Neural progenitor cell (in vitro differentiated cells): ENCODE data around the gene USP46. TPM values are rescaled to one million over a fixed set of nuclear protein-coding genes. Genes with fewer than 3 reads are reported as not detected.

Experiments used
- DNase-seq: peaks from one replicate; pipeline ENCODE4 v3.0.0-alpha.2; 2016; ENCODE audit warnings: low spot score
- H2AFZ ChIP-seq: fragments of 200-600 bp; sonication (generic); replicated peaks from 2 replicates; pipeline ENCODE4 v1.6.1; 2016; ENCODE audit warnings: antibody characterized with exemption
- H3F3A ChIP-seq: fragments of 200-600 bp; sonication (generic); 2 replicates; pipeline ENCODE4 v1.6.1; 2016; ENCODE audit warnings: antibody characterized with exemption, low read depth
- H3K27ac ChIP-seq: fragments of 200-600 bp; sonication (generic); 2 replicates; pipeline ENCODE4 v1.5.1; 2016; ENCODE audit warnings: mild to moderate bottlenecking
- H3K27me3 ChIP-seq: fragments of 200-600 bp; sonication (generic); 2 replicates; pipeline ENCODE4 v1.6.1; 2016; ENCODE audit warnings: mild to moderate bottlenecking, moderate library complexity
- H3K36me3 ChIP-seq: fragments of 200-600 bp; sonication (generic); 2 replicates; pipeline ENCODE4 v1.5.1; 2016
- H3K4me1 ChIP-seq: fragments of 200-600 bp; sonication (generic); 2 replicates; pipeline ENCODE4 v1.6.1; 2016; ENCODE audit warnings: mixed run types
- H3K4me2 ChIP-seq: fragments of 200-600 bp; sonication (generic); 2 replicates; pipeline ENCODE4 v1.6.1; 2016
- H3K4me3 ChIP-seq: fragments of 200-600 bp; sonication (generic); 2 replicates; pipeline ENCODE4 v1.5.1; 2016
- H3K79me2 ChIP-seq: fragments of 200-600 bp; sonication (generic); 2 replicates; pipeline ENCODE4 v1.6.1; 2016; ENCODE audit warnings: low read depth
- H3K9ac ChIP-seq: fragments of 200-600 bp; sonication (generic); 2 replicates; pipeline ENCODE4 v1.6.1; 2016
- H3K9me3 ChIP-seq: fragments of 200-600 bp; sonication (generic); 2 replicates; pipeline ENCODE4 v1.5.1; 2016; ENCODE audit warnings: low read depth
- H4K20me1 ChIP-seq: fragments of 200-600 bp; sonication (generic); 2 replicates; pipeline ENCODE4 v1.6.1; 2016; ENCODE audit warnings: low read depth
- H3K27ac Mint-ChIP-seq: 3 replicates; pipeline ENCODE4 v1.8.0; 2021; ENCODE audit warnings: mixed read lengths
- H3K27me3 Mint-ChIP-seq: 2 replicates; pipeline ENCODE4 v1.8.0; 2022; ENCODE audit warnings: low read depth, mild to moderate bottlenecking, inconsistent platforms, moderate library complexity, mixed read lengths; ENCODE audit not compliant: insufficient read depth
- H3K36me3 Mint-ChIP-seq: 3 replicates; pipeline ENCODE4 v1.8.0; 2021; ENCODE audit warnings: mixed read lengths
- H3K4me1 Mint-ChIP-seq: 3 replicates; pipeline ENCODE4 v1.8.0; 2021; ENCODE audit warnings: mixed read lengths
- H3K4me3 Mint-ChIP-seq: 3 replicates; pipeline ENCODE4 v1.8.0; 2021; ENCODE audit warnings: mild to moderate bottlenecking, moderate library complexity, mixed read lengths
- H3K9me3 Mint-ChIP-seq: 3 replicates; pipeline ENCODE4 v1.8.0; 2020; ENCODE audit warnings: mixed read lengths
- EZH2 ChIP-seq: fragments of 200-600 bp; sonication (generic); IDR thresholded peaks from 2 replicates; pipeline ENCODE4 v1.6.1; 2017; ENCODE audit warnings: antibody characterized with exemption, mild to moderate bottlenecking, moderate library complexity
- EZH2phosphoT487 ChIP-seq: fragments of 200-600 bp; sonication (generic); IDR thresholded peaks from 2 replicates; pipeline ENCODE4 v1.6.1; 2017; ENCODE audit warnings: antibody characterized with exemption
- total RNA-seq: library from RNA; depleted of rRNA; stranded (reverse); fragments of >200 nt; gene quantifications from 2 replicates; pipeline ENCODE4 v1.2.3, GENCODE V29; 2015; ENCODE audit warnings: low replicate concordance
- TF ChIP-seq, protein P1 (sequence below): fragments of 200-600 bp; sonication (generic); IDR thresholded peaks from 2 replicates; pipeline ENCODE4 v1.5.1; 2017; ENCODE audit warnings: antibody characterized with exemption, mild to moderate bottlenecking

The USP46 gene
- total RNA-seq, 1 donor from 2014 or later = 51.3 TPM

DNA sequence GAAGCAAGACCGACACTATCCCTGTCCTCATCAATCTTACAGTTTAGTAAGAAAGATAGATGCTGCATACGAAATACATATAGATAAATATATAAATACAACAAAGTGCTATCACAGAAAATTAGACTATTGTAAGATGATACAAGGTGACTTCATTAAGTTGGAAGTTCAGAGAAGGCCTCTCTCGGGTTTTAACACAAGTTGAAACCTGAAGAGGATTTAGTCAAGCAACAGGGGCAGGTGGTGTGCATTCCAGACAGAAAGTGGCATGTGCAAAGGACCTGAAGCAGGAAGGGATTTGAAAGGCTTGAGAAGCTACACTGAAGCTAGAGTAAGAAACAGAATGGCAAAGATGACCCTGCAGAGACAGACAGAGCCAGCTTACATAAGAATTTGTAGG, 36.5 kb downstream of the USP46 start:
- Mint-ChIP-seq H3K27me3 (no peaks in the 10 kb centered on the region), H3K36me3 (peaks cover 37% of the 10 kb centered on the region), H3K9me3 (no peaks in the 10 kb centered on the region), H3K4me1 (peaks cover 17% of the 10 kb centered on the region), H3K4me3 (no peak overlapping the region), H3K27ac (no peak overlapping the region)
- no peak overlapping the region for H3K9ac ChIP-seq
- peaks cover 17% of the 10 kb centered on the region for H3K4me1 ChIP-seq
- no peak for DNase-seq
- TF ChIP-seq EZH2 = no peak
- TF ChIP-seq, protein P1, sequence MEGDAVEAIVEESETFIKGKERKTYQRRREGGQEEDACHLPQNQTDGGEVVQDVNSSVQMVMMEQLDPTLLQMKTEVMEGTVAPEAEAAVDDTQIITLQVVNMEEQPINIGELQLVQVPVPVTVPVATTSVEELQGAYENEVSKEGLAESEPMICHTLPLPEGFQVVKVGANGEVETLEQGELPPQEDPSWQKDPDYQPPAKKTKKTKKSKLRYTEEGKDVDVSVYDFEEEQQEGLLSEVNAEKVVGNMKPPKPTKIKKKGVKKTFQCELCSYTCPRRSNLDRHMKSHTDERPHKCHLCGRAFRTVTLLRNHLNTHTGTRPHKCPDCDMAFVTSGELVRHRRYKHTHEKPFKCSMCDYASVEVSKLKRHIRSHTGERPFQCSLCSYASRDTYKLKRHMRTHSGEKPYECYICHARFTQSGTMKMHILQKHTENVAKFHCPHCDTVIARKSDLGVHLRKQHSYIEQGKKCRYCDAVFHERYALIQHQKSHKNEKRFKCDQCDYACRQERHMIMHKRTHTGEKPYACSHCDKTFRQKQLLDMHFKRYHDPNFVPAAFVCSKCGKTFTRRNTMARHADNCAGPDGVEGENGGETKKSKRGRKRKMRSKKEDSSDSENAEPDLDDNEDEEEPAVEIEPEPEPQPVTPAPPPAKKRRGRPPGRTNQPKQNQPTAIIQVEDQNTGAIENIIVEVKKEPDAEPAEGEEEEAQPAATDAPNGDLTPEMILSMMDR = no peak
- TF ChIP-seq EZH2phosphoT487 = no peak
- H4K20me1 ChIP-seq = peaks cover 11% of the 10 kb centered on the region
- H3K4me2 ChIP-seq = no peak overlapping the region
- no peak overlapping the region for H2AFZ ChIP-seq
- H3K4me3 ChIP-seq = no peak overlapping the region
- no peaks in the 10 kb centered on the region for H3K27me3 ChIP-seq
- no peaks in the 10 kb centered on the region for H3K36me3 ChIP-seq
- no peak overlapping the region for H3K27ac ChIP-seq
- no peaks in the 10 kb centered on the region for H3K9me3 ChIP-seq
- H3F3A ChIP-seq = no peaks in the 10 kb centered on the region
- peaks cover 37% of the 10 kb centered on the region for H3K79me2 ChIP-seq

GRCh38 chr4:52621567-52621966, 37.5 kb downstream of the USP46 start:
- no peaks in the 10 kb centered on the region for H3K27me3 Mint-ChIP-seq

GRCh38 chr4:52619591-52619931, 39.5 kb downstream of the USP46 start:
- peaks cover 21% of the 10 kb centered on the region for H3K4me1 ChIP-seq
- no peak overlapping the region for H3K9ac ChIP-seq
- no peak for TF ChIP-seq EZH2phosphoT487
- H3K27me3 Mint-ChIP-seq = no peaks in the 10 kb centered on the region
- H3K4me3 ChIP-seq = no peak overlapping the region
- no peak overlapping the region for H2AFZ ChIP-seq
- no peaks in the 10 kb centered on the region for H3F3A ChIP-seq
- H3K4me1 Mint-ChIP-seq = peaks cover 22% of the 10 kb centered on the region
- peaks cover 11% of the 10 kb centered on the region for H4K20me1 ChIP-seq
- H3K4me2 ChIP-seq = no peak overlapping the region
- H3K36me3 Mint-ChIP-seq = peaks cover 34% of the 10 kb centered on the region
- H3K9me3 Mint-ChIP-seq = no peaks in the 10 kb centered on the region
- no peaks in the 10 kb centered on the region for H3K9me3 ChIP-seq
- H3K27me3 ChIP-seq = no peaks in the 10 kb centered on the region
- no peak overlapping the region for H3K27ac ChIP-seq
- H3K36me3 ChIP-seq = no peaks in the 10 kb centered on the region
- H3K79me2 ChIP-seq = peaks cover 65% of the 10 kb centered on the region
- H3K27ac Mint-ChIP-seq = no peak overlapping the region
- DNase-seq = no peak
- no peak overlapping the region for H3K4me3 Mint-ChIP-seq

More at GRCh38 chr4:52621567-52621966, 37.5 kb downstream of the USP46 start:
- H3K36me3 Mint-ChIP-seq = peaks cover 37% of the 10 kb centered on the region
- TF ChIP-seq EZH2phosphoT487 = no peak
- TF ChIP-seq EZH2 = no peak
- TF ChIP-seq, protein P1 = no peak
- no peak overlapping the region for H3K4me2 ChIP-seq
- H3K27ac ChIP-seq = no peak overlapping the region
- no peak overlapping the region for H3K27ac Mint-ChIP-seq
- H3K4me3 ChIP-seq = no peak overlapping the region
- no peak overlapping the region for H3K9ac ChIP-seq
- H3K4me1 ChIP-seq = peaks cover 21% of the 10 kb centered on the region
- no peaks in the 10 kb centered on the region for H3K36me3 ChIP-seq
- DNase-seq = no peak
- H4K20me1 ChIP-seq = peaks cover 11% of the 10 kb centered on the region
- no peaks in the 10 kb centered on the region for H3F3A ChIP-seq
- H3K27me3 ChIP-seq = no peaks in the 10 kb centered on the region
- H3K4me3 Mint-ChIP-seq = no peak overlapping the region
- H2AFZ ChIP-seq = no peak overlapping the region
- no peaks in the 10 kb centered on the region for H3K9me3 ChIP-seq
- peaks cover 22% of the 10 kb centered on the region for H3K4me1 Mint-ChIP-seq
- peaks cover 46% of the 10 kb centered on the region for H3K79me2 ChIP-seq
- H3K9me3 Mint-ChIP-seq = no peaks in the 10 kb centered on the region

GRCh38 chr4:52618795-52619590, 40.1 kb downstream of the USP46 start:
- H3K27me3 ChIP-seq = no peaks in the 10 kb centered on the region
- H3K27me3 Mint-ChIP-seq = no peaks in the 10 kb centered on the region
- H3F3A ChIP-seq = no peaks in the 10 kb centered on the region
- H2AFZ ChIP-seq = no peak overlapping the region
- DNase-seq = no peak
- H3K4me2 ChIP-seq = no peak overlapping the region
- H3K4me3 Mint-ChIP-seq = no peak overlapping the region
- H3K79me2 ChIP-seq = peaks cover 70% of the 10 kb centered on the region
- H3K27ac Mint-ChIP-seq = peak overlapping the region; percentile 57
- no peaks in the 10 kb centered on the region for H3K9me3 ChIP-seq
- H4K20me1 ChIP-seq = peaks cover 11% of the 10 kb centered on the region
- H3K36me3 Mint-ChIP-seq = peaks cover 32% of the 10 kb centered on the region
- H3K4me1 ChIP-seq = peaks cover 21% of the 10 kb centered on the region
- H3K27ac ChIP-seq = no peak overlapping the region
- peaks cover 4% of the 10 kb centered on the region for H3K36me3 ChIP-seq
- TF ChIP-seq EZH2phosphoT487 = no peak
- TF ChIP-seq, protein P1 = no peak
- no peak for TF ChIP-seq EZH2
- H3K4me1 Mint-ChIP-seq = peaks cover 22% of the 10 kb centered on the region
- no peak overlapping the region for H3K4me3 ChIP-seq
- H3K9me3 Mint-ChIP-seq = peaks cover 3% of the 10 kb centered on the region
- H3K9ac ChIP-seq = no peak overlapping the region
